Transverse colon (tissue), 4 donors: ENCODE measurements around the gene ATP11A. TPM values are rescaled to one million over a fixed set of nuclear protein-coding genes. Genes with fewer than 3 reads are reported as not detected.

ENCODE experiments used
- DNase-seq: peaks from one replicate; pipeline ENCODE4 v3.0.0-alpha.2; 2019
- H3K27ac ChIP-seq, 4 donors: fragments of 200-600 bp; sonication (generic); 2 replicates each; pipeline ENCODE4 v1.5.1; 2016 to 2018; ENCODE audit warnings: inconsistent platforms in 4 of 4
- H3K27me3 ChIP-seq: fragments of 200-600 bp; sonication (generic); 2 replicates; pipeline ENCODE4 v1.5.1; 2017; ENCODE audit warnings: inconsistent platforms
- H3K36me3 ChIP-seq, 4 donors: fragments of 200-600 bp; sonication (generic); 2 replicates each; pipeline ENCODE4 v1.5.1; 2017 to 2019; ENCODE audit warnings: inconsistent platforms in 4 of 4
- H3K4me1 ChIP-seq, 4 donors: fragments of 200-600 bp; sonication (generic); 2 replicates each; pipeline ENCODE4 v1.5.1; 2017 to 2020; ENCODE audit warnings: inconsistent platforms in 4 of 4
- H3K4me3 ChIP-seq, 4 donors: fragments of 200-600 bp; sonication (generic); 1 replicate in 1 of 4; 2 replicates in 3 of 4; pipeline versions ENCODE4 v1.5.1 to v1.6.1; 2017 to 2019; ENCODE audit warnings: inconsistent platforms in 4 of 4
- H3K9me3 ChIP-seq, 2 donors: fragments of 200-600 bp; sonication (generic); 2 replicates each; pipeline ENCODE4 v1.5.1; 2017 to 2019; ENCODE audit warnings: inconsistent platforms in 2 of 2
- CTCF ChIP-seq, 5 experiments: fragments of 200-600 bp in 3 of 5; fragments of 450-650 bp in 2 of 5; sonication (generic) in 3 of 5; IDR thresholded peaks; 1 replicate in 2 of 5; 2 replicates in 3 of 5; pipeline ENCODE4 v1.5.1; 2016 to 2017; ENCODE audit warnings: antibody characterized with exemption in 5 of 5, inconsistent platforms in 3 of 5, mild to moderate bottlenecking in 2 of 5, moderate library complexity in 1 of 5
- EP300 ChIP-seq: sonication (generic); formaldehyde crosslinking; IDR thresholded peaks from one replicate; pipeline ENCODE4 v1.6.1; 2017; ENCODE audit warnings: antibody characterized with exemption, low read depth
- POLR2A ChIP-seq: fragments of 450-650 bp; IDR thresholded peaks from one replicate; pipeline ENCODE4 v1.6.1; 2016; ENCODE audit warnings: antibody characterized with exemption, mild to moderate bottlenecking, moderate library complexity
- POLR2AphosphoS5 ChIP-seq, 3 donors: sonication (generic); formaldehyde crosslinking; IDR thresholded peaks; one replicate each; pipeline ENCODE4 v1.6.1; 2016; ENCODE audit warnings: antibody characterized with exemption in 3 of 3
- WGBS, 2 donors: methylation state at CpG; one replicate each; pipeline ENCODE4 v1.1.5; 2018; ENCODE audit warnings: low coverage in 1 of 2; 5-methylcytosine and 5-hydroxymethylcytosine counted together
- in situ Hi-C, 4 donors: fragments of 200-750 bp; cut with MboI; loops; one replicate each; pipeline versions ENCODE4 v1.15.0 to v1.15.1; 2017; ENCODE audit warnings: low sequenced_read_pairs in 3 of 4, low pct_ligation_motif_present in 1 of 4, low pct_unique_long_range_greater_than_20kb in 1 of 4
- intact Hi-C: fragments of 100-400 bp; cut with DNase I; formaldehyde crosslinking; loops from one replicate; pipeline ENCODE4 v1.15.1; 2023; ENCODE audit warnings: low total_unique reads
- total RNA-seq, 4 donors: library from RNA; depleted of rRNA; stranded (reverse); fragments of >200 nt; gene quantifications; one replicate each; pipeline ENCODE4 v1.1.0, GENCODE V29; 2016

Gene ATP11A
- total RNA-seq, 4 donors from 2014 or later: 10.2 to 17.5 (median 13.3) TPM

- no peaks in the 10 kb centered on the region for H3K9me3 ChIP-seq
- TF ChIP-seq POLR2AphosphoS5 (IDR thresholded peaks at IDR 0.05) (no peak), POLR2A (no peak), CTCF (IDR thresholded peaks at IDR 0.05) (no peak), EP300 (no peak)
- in situ Hi-C loops: no loop called here
- intact Hi-C loops: no loop called here
- H3K27me3 ChIP-seq: no peaks in the 10 kb centered on the region
- H3K4me1 ChIP-seq: no peaks in the 10 kb centered on the region
- H3K27ac ChIP-seq: no peak overlapping the region
- H3K4me3 ChIP-seq: no peak overlapping the region
- WGBS, 2 donors: 88 to 100% methylated on average over 1 to 23 of the region's 23 CpGs
- DNase-seq: no peak
- H3K36me3 ChIP-seq: no peaks in the 10 kb centered on the region
These were observed 155.8 kb downstream of the ATP11A start for GRCh38 chr13:112845511-112846144.

- H3K27me3 ChIP-seq: no peaks in the 10 kb centered on the region
- intact Hi-C loops: no loop called here
- H3K4me3 ChIP-seq: no peak overlapping the region
- H3K9me3 ChIP-seq: no peaks in the 10 kb centered on the region
- WGBS, 2 donors: 97 to 100% methylated on average over 10 to 20 of the region's 23 CpGs
- TF ChIP-seq POLR2A (no peak), POLR2AphosphoS5 (IDR thresholded peaks at IDR 0.05) (no peak), EP300 (no peak), CTCF (IDR thresholded peaks at IDR 0.05) (no peak)
- H3K4me1 ChIP-seq: no peaks in the 10 kb centered on the region
- no peaks in the 10 kb centered on the region for H3K36me3 ChIP-seq
- no peak overlapping the region for H3K27ac ChIP-seq
- DNase-seq: no peak
- in situ Hi-C loops: no loop called here
These were observed 156.7 kb downstream of the ATP11A start for GRCh38 chr13:112846411-112847115.

GRCh38 chr13:112849500-112849899 lies 159.7 kb downstream of the ATP11A start:
- 50 to 73% methylated on average over 2 to 6 of the region's 6 CpGs for WGBS, 2 donors
- no peaks in the 10 kb centered on the region for H3K27me3 ChIP-seq
- H3K27ac ChIP-seq: no peak overlapping the region
- no peaks in the 10 kb centered on the region for H3K36me3 ChIP-seq
- no peaks in the 10 kb centered on the region for H3K9me3 ChIP-seq
- DNase-seq: no peak
- TF ChIP-seq EP300: no peak
- TF ChIP-seq POLR2A: no peak
- TF ChIP-seq CTCF (IDR thresholded peaks at IDR 0.05): no peak
- TF ChIP-seq POLR2AphosphoS5 (IDR thresholded peaks at IDR 0.05): no peak
- intact Hi-C loops: no loop called here
- in situ Hi-C loops: no loop called here
- H3K4me3 ChIP-seq: no peak overlapping the region
- H3K4me1 ChIP-seq: no peaks in the 10 kb centered on the region

GRCh38 chr13:112850273-112850672 lies 160.4 kb downstream of the ATP11A start:
- TF ChIP-seq EP300 (no peak), POLR2AphosphoS5 (IDR thresholded peaks at IDR 0.05) (no peak), POLR2A (no peak), CTCF (IDR thresholded peaks at IDR 0.05) (no peak)
- peaks cover 0 to under 1% (median 0%) of the 10 kb centered on the region in 4 donors for H3K36me3 ChIP-seq
- in situ Hi-C loops (loop anchor here (25.0 kb wide), 1 partner anchor 213 kb away; no protein-coding TSS in a partner anchor), intact Hi-C loops (no loop called here)
- H3K4me1 ChIP-seq: no peaks in the 10 kb centered on the region
- H3K4me3 ChIP-seq: no peak overlapping the region
- no peak overlapping the region for H3K27ac ChIP-seq
- no peaks in the 10 kb centered on the region for H3K27me3 ChIP-seq
- 97% methylated on average over 4 to 6 of the region's 6 CpGs for WGBS, 2 donors
- no peaks in the 10 kb centered on the region for H3K9me3 ChIP-seq
- no peak for DNase-seq
